ENCODE results near the gene SHANK2. TPM values are rescaled to one million over a fixed set of nuclear protein-coding genes. Genes with fewer than 3 reads are reported as not detected.

Gene SHANK2
- polyA plus RNA-seq, 1 donor (not counting 4 experiments of a cell fraction or from before 2014, with no cell fraction given): 0.22 TPM

DNA sequence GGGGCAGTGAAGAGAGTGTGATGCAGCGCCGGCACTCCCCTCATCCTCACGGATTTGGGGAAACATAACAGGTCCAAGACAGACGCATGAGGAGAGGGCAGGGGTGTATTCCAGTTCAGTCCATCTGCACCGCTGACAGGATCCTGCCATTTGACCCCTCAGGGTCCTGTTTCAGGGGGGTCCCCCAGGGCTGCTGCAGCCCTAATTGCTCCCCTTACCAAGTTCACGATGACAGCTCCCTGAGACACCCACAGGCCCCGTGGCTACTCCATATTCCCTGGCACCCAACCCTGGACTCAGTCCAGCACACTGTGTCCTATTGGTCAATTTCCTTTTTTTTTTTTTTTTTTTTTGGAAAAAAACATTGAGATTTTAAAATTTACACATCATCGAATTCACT, 41.5 kb downstream of the SHANK2 start:
- H3K79me2 ChIP-seq (ENCODE audit: control insufficient read depth, insufficient read depth, low read length): no peaks in the 10 kb centered on the region
- no peak overlapping the region for H2AFZ ChIP-seq (ENCODE audit: control insufficient read depth, low read length)
- no peaks in the 10 kb centered on the region for H3K9me1 ChIP-seq (ENCODE audit: control insufficient read depth, extremely low read depth, insufficient read depth, low read length)
- FAIRE-seq: no peak
- H4K20me1 ChIP-seq (ENCODE audit: control insufficient read depth, extremely low read depth, insufficient read depth, low read length): no peaks in the 10 kb centered on the region
- TF ChIP-seq, protein P1, sequence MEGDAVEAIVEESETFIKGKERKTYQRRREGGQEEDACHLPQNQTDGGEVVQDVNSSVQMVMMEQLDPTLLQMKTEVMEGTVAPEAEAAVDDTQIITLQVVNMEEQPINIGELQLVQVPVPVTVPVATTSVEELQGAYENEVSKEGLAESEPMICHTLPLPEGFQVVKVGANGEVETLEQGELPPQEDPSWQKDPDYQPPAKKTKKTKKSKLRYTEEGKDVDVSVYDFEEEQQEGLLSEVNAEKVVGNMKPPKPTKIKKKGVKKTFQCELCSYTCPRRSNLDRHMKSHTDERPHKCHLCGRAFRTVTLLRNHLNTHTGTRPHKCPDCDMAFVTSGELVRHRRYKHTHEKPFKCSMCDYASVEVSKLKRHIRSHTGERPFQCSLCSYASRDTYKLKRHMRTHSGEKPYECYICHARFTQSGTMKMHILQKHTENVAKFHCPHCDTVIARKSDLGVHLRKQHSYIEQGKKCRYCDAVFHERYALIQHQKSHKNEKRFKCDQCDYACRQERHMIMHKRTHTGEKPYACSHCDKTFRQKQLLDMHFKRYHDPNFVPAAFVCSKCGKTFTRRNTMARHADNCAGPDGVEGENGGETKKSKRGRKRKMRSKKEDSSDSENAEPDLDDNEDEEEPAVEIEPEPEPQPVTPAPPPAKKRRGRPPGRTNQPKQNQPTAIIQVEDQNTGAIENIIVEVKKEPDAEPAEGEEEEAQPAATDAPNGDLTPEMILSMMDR (optimal IDR thresholded peaks at IDR 0.05 in 1 of 3, IDR thresholded peaks at IDR 0.05 in 1 of 3, conservative IDR thresholded peaks at IDR 0.05 in 1 of 3; ENCODE audit: extremely low read depth in 1 of 3, insufficient read depth in 2 of 3, low read length in 3 of 3): no peak
- no peak for TF ChIP-seq EZH2 (IDR thresholded peaks at IDR 0.05; ENCODE audit: low read length)
- H3K9me3 ChIP-seq (ENCODE audit: control insufficient read depth, low read depth, low read length): peaks cover 3% of the 10 kb centered on the region
- H3K9ac ChIP-seq (ENCODE audit: control insufficient read depth, extremely low read depth, insufficient read depth, low read length): no peak overlapping the region
- no peaks in the 10 kb centered on the region for H3K36me3 ChIP-seq (ENCODE audit: control insufficient read depth in 2 of 2, extremely low read depth in 1 of 2, insufficient read depth in 2 of 2, low read length in 2 of 2)
- dilution Hi-C loops (cut with MboI; ENCODE audit: extremely low pct_ligation_motif_present, low sequenced_read_pairs): no loop called here
- H3K27me3 ChIP-seq (ENCODE audit: control insufficient read depth, extremely low read depth, insufficient read depth, low read length): peaks cover 19% of the 10 kb centered on the region
- H3K4me2 ChIP-seq (ENCODE audit: control insufficient read depth, extremely low read depth, insufficient read depth, low read depth, low read length): no peak overlapping the region
- no peaks in the 10 kb centered on the region for H3K4me1 ChIP-seq (ENCODE audit: control insufficient read depth, extremely low read depth, insufficient read depth, low read length)
- no peak for DNase-seq (ENCODE audit: low read depth, low spot score)
- no peak overlapping the region for H3K4me3 ChIP-seq (ENCODE audit: control insufficient read depth in 2 of 3, extremely low read depth in 1 of 3, insufficient read depth in 2 of 3, low read depth in 1 of 3, low read length in 3 of 3)
- H3K27ac ChIP-seq (ENCODE audit: control insufficient read depth, insufficient read depth, low read length): no peak overlapping the region

DNA sequence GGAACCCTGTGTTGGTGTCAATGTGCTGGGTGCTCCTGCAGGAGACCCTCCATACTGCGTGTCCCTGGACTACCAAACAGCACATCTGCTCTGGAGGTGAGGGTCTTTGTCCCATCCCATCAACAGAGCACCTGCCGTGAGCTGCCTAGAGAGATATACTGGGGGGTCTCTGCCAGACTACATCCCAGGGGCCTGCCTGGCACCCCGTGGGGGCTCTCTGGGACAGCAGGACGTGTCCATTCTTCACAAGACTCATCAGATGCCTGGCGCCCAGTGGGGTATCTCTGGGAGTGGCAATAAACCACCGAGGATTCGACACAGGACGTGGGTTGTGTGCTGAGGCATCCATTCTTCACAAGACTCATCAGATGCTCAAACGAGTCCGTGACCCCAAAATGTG, 42.7 kb downstream of the SHANK2 start:
- Histone ChIP-seq H3K4me1 (ENCODE audit: control insufficient read depth, extremely low read depth, insufficient read depth, low read length) (no peaks in the 10 kb centered on the region), H3K9me3 (ENCODE audit: control insufficient read depth, low read depth, low read length) (peaks cover 3% of the 10 kb centered on the region), H3K4me2 (ENCODE audit: control insufficient read depth, extremely low read depth, insufficient read depth, low read depth, low read length) (no peak overlapping the region), H3K27ac (ENCODE audit: control insufficient read depth, insufficient read depth, low read length) (no peak overlapping the region), H3K27me3 (ENCODE audit: control insufficient read depth, extremely low read depth, insufficient read depth, low read length) (peaks cover 16% of the 10 kb centered on the region), H3K4me3 (ENCODE audit: control insufficient read depth in 2 of 3, extremely low read depth in 1 of 3, insufficient read depth in 2 of 3, low read depth in 1 of 3, low read length in 3 of 3) (no peak overlapping the region), H3K9me1 (ENCODE audit: control insufficient read depth, extremely low read depth, insufficient read depth, low read length) (no peaks in the 10 kb centered on the region), H3K36me3 (ENCODE audit: control insufficient read depth in 2 of 2, extremely low read depth in 1 of 2, insufficient read depth in 2 of 2, low read length in 2 of 2) (no peaks in the 10 kb centered on the region), H3K9ac (ENCODE audit: control insufficient read depth, extremely low read depth, insufficient read depth, low read length) (no peak overlapping the region), H2AFZ (ENCODE audit: control insufficient read depth, low read length) (no peak overlapping the region), H3K79me2 (ENCODE audit: control insufficient read depth, insufficient read depth, low read length) (no peaks in the 10 kb centered on the region), H4K20me1 (ENCODE audit: control insufficient read depth, extremely low read depth, insufficient read depth, low read length) (no peaks in the 10 kb centered on the region)
- TF ChIP-seq, protein P1 (optimal IDR thresholded peaks at IDR 0.05 in 1 of 3, IDR thresholded peaks at IDR 0.05 in 1 of 3, conservative IDR thresholded peaks at IDR 0.05 in 1 of 3; ENCODE audit: extremely low read depth in 1 of 3, insufficient read depth in 2 of 3, low read length in 3 of 3): no peak
- TF ChIP-seq EZH2 (IDR thresholded peaks at IDR 0.05; ENCODE audit: low read length): no peak
- DNase-seq (ENCODE audit: low read depth, low spot score) (no peak), FAIRE-seq (no peak)
- dilution Hi-C loops (cut with MboI; ENCODE audit: extremely low pct_ligation_motif_present, low sequenced_read_pairs): no loop called here
